Lung (tissue), 12 donors: Measurements from ENCODE around the gene RASD1. TPM values are rescaled to one million over a fixed set of nuclear protein-coding genes. Genes with fewer than 3 reads are reported as not detected.

Source experiments
- ATAC-seq: fragments of 200-7000 bp; cut with Tn5 transposase; one replicate; pipeline ENCODE4 v1.9.1; 2020; ENCODE audit warnings: moderate number of reproducible peaks; ENCODE audit not compliant: insufficient read depth, low FRiP score
- DNase-seq, 3 donors: peaks; one replicate each; pipeline ENCODE4 v3.0.0-alpha.2; 2013 to 2017
- H3K27ac ChIP-seq, 2 donors: one replicate each; pipeline ENCODE4 v1.5.1; 2013; ENCODE audit warnings: mild to moderate bottlenecking in 2 of 2, moderate library complexity in 2 of 2, control low read depth in 1 of 2, inconsistent platforms in 1 of 2, low read depth in 1 of 2, low read length in 1 of 2
- H3K27me3 ChIP-seq, 3 donors: one replicate each; pipeline ENCODE4 v1.5.1; 2013; ENCODE audit warnings: low read length in 2 of 3; ENCODE audit not compliant: control insufficient read depth in 3 of 3, insufficient read depth in 3 of 3
- H3K36me3 ChIP-seq, 4 donors: one replicate each; pipeline ENCODE4 v1.5.1; 2013; ENCODE audit warnings: low read length in 4 of 4, mild to moderate bottlenecking in 1 of 4, moderate library complexity in 1 of 4; ENCODE audit not compliant: control insufficient read depth in 4 of 4, insufficient read depth in 4 of 4
- H3K4me1 ChIP-seq, 5 donors: one replicate each; pipeline ENCODE4 v1.5.1; 2013; ENCODE audit warnings: low read length in 5 of 5, mild to moderate bottlenecking in 2 of 5, moderate library complexity in 1 of 5; ENCODE audit not compliant: control insufficient read depth in 5 of 5, insufficient read depth in 5 of 5
- H3K4me3 ChIP-seq: one replicate; pipeline ENCODE4 v1.5.1; 2013; ENCODE audit warnings: mild to moderate bottlenecking, control low read depth, moderate library complexity
- H3K9ac ChIP-seq, 2 donors: one replicate each; pipeline ENCODE4 v1.5.1; 2013; ENCODE audit warnings: low read length in 2 of 2, control low read depth in 1 of 2; ENCODE audit not compliant: insufficient read depth in 1 of 2
- H3K9me3 ChIP-seq, 4 donors: one replicate each; pipeline ENCODE4 v1.5.1; 2013; ENCODE audit warnings: low read length in 3 of 4, mild to moderate bottlenecking in 1 of 4, moderate library complexity in 1 of 4; ENCODE audit not compliant: control insufficient read depth in 4 of 4, insufficient read depth in 3 of 4
- WGBS, 2 donors: extraction: QIAGEN DNeasy Blood & Tissue Kit; methylation state at CpG; one replicate each; pipeline ENCODE4 v1.1.7; 2013; 5-methylcytosine and 5-hydroxymethylcytosine counted together
- polyA plus RNA-seq, 2 donors: library from polyadenylated mRNA; stranded (reverse); fragments of 200-250 nt; gene quantifications; one replicate each; pipeline ENCODE4 v1.2.1, GENCODE V29; 2013
- total RNA-seq, 2 donors: library from RNA; depleted of rRNA in 1 of 2; stranded (reverse); fragments of >200 nt in 1 of 2; gene quantifications; one replicate each; pipeline ENCODE4 v1.2.1, GENCODE V29; 2014 to 2021
- TF ChIP-seq, protein P1 (sequence below): IDR thresholded peaks from 2 replicates; pipeline ENCODE4 v1.5.1; 2012; ENCODE audit warnings: mild to moderate bottlenecking; ENCODE audit errors: control extremely low read depth, extremely low read depth
- donor health status: control.
- donor health status: control.
- donor health status: Bipolar disorder and iron deficiency.
- donor health status: healthy.
- donor health status: DM: yes; HTN: yes; CAD: no.

The RASD1 gene
- total and polyA plus RNA-seq, 4 donors: 3.8 to 53.8 (median 12.4) TPM

DNA sequence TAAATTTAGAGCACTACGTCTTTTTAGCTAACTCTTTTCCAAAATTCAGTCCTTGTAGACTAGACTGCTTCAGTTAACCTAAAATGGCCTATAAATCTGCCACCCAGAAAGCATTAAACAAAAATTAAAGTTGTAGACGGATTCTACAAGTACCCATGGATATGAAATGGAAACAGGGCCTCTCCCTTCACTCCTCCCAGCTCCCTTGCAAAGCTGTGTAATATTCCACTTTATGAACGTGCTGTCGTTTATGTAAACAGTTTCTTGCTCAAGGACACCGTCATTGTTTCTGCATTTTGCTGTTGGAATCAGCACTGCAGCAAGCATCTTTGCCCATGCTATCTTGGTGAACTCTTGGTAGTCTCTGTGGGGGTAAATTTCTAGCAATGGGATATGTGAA, 14.3 kb downstream of the RASD1 start:
- Histone ChIP-seq H3K36me3 (peaks cover 0 to 10% (median 3%) of the 10 kb centered on the region in 4 donors), H3K9me3 (no peaks in the 10 kb centered on the region), H3K27ac (no peak overlapping the region), H3K4me3 (no peak overlapping the region), H3K27me3 (no peaks in the 10 kb centered on the region), H3K9ac (no peak overlapping the region), H3K4me1 (peaks cover 4 to 13% (median 10%) of the 10 kb centered on the region in 5 donors)
- TF ChIP-seq, protein P1, sequence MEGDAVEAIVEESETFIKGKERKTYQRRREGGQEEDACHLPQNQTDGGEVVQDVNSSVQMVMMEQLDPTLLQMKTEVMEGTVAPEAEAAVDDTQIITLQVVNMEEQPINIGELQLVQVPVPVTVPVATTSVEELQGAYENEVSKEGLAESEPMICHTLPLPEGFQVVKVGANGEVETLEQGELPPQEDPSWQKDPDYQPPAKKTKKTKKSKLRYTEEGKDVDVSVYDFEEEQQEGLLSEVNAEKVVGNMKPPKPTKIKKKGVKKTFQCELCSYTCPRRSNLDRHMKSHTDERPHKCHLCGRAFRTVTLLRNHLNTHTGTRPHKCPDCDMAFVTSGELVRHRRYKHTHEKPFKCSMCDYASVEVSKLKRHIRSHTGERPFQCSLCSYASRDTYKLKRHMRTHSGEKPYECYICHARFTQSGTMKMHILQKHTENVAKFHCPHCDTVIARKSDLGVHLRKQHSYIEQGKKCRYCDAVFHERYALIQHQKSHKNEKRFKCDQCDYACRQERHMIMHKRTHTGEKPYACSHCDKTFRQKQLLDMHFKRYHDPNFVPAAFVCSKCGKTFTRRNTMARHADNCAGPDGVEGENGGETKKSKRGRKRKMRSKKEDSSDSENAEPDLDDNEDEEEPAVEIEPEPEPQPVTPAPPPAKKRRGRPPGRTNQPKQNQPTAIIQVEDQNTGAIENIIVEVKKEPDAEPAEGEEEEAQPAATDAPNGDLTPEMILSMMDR: no peak
- DNase-seq (no peak), ATAC-seq (no peak)
- WGBS, 2 donors: 69 to 79% methylated on average over 5 of the region's 5 CpGs

DNA sequence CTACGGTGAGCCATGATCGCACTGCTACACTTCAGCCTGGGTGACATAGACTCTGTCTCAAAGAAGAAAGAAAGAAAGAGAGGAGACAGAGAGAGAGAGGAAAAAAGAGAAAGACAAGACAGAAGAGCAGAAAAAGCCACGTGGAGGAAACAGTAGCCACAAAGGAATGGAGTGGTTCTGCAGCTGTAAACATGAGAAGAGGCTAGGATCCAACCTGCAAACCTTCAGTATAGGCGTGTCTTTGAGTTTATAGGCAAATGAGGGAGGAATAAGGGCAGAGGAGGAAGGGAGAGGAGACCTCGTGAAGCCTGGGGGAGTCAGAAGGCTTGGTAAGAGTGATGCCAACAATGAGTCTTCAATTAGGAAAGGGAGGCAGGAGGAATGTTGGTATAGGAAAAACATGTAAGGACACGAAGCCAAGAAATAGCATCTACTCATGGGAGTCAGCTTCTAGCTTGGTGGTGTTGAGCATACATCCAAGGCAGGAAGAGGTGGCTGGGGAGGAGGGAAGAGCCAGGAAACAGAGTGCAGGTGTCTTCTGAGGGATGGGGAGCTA, 15.5 kb downstream of the RASD1 start:
- DNase-seq (no peak), ATAC-seq (no peak)
- WGBS, 2 donors: 77 to 78% methylated on average over 6 of the region's 6 CpGs
- H3K9ac ChIP-seq: no peak overlapping the region
- peaks cover 4 to 13% (median 10%) of the 10 kb centered on the region in 5 donors for H3K4me1 ChIP-seq
- no peak overlapping the region for H3K27ac ChIP-seq
- H3K4me3 ChIP-seq: no peak overlapping the region
- TF ChIP-seq, protein P1: no peak
- no peaks in the 10 kb centered on the region for H3K9me3 ChIP-seq
- H3K27me3 ChIP-seq: no peaks in the 10 kb centered on the region
- peaks cover 0 to 9% (median 3%) of the 10 kb centered on the region in 4 donors for H3K36me3 ChIP-seq

DNA sequence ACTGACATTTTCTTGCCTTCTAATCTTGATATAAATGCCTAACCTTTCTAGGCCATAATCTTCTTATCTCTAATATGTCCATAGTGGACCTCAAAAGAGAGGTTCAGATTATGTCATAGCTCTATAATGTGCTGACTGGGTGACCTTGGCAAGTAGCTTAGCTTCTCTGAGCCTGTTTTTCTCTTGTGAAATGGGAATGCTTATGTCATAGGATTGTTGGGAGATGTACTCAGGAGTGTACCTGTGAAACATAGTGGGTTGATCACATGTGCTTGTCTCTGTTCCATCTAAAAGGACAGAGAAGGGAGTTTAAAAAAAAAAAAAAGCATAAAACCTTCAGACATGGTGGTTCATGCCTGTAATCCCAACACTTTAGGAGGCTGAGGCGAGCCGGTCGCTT, 17.0 kb downstream of the RASD1 start:
- Histone ChIP-seq H3K36me3 (peaks cover 0 to 4% (median 2%) of the 10 kb centered on the region in 4 donors), H3K9ac (no peak overlapping the region), H3K27ac (no peak overlapping the region), H3K4me1 (peaks cover 4 to 13% (median 10%) of the 10 kb centered on the region in 5 donors), H3K27me3 (no peaks in the 10 kb centered on the region), H3K4me3 (no peak overlapping the region), H3K9me3 (no peaks in the 10 kb centered on the region)
- 92 to 96% methylated on average over 3 of the region's 3 CpGs for WGBS, 2 donors
- TF ChIP-seq, protein P1: no peak
- DNase-seq: no peak
- ATAC-seq: no peak
